Activated T-cell treated with anti-CD3 and anti-CD28 coated beads, Interleukin-2, amount 50 U/mL, for 1 hour (primary cell): Measurements from ENCODE around the gene ZNF236.
A peak's percentile ranks its signal among the peaks of the same experiment; 100 is the strongest.

Source experiments
- DNase-seq: peaks from one replicate; pipeline ENCODE4 v3.0.0-alpha.2; 2020

ZNF236 gene

GRCh38 chr18:76866666-76867065 lies 44.3 kb downstream of the ZNF236 start:
- DNase-seq = no peak

- DNase-seq = no peak
Measured at GRCh38 chr18:76873311-76873710, 51.0 kb downstream of the ZNF236 start.

GRCh38 chr18:76873713-76874112 lies 51.4 kb downstream of the ZNF236 start:
- no peak for DNase-seq

GRCh38 chr18:76874642-76875389 lies 52.5 kb downstream of the ZNF236 start:
- peak; percentile 26 for DNase-seq

GRCh38 chr18:76875390-76876325 lies 53.3 kb downstream of the ZNF236 start:
- DNase-seq = no peak

GRCh38 chr18:76878426-76878825 lies 56.1 kb downstream of the ZNF236 start:
- DNase-seq = no peak

GRCh38 chr18:76880026-76880425 lies 57.7 kb downstream of the ZNF236 start:
- DNase-seq = no peak

GRCh38 chr18:76881744-76882143 lies 59.4 kb downstream of the ZNF236 start:
- DNase-seq = no peak

- no peak for DNase-seq
Measured at GRCh38 chr18:76882146-76882545, 59.8 kb downstream of the ZNF236 start.

GRCh38 chr18:76885001-76885400 lies 62.6 kb downstream of the ZNF236 start:
- no peak for DNase-seq

GRCh38 chr18:76886112-76886511 lies 63.8 kb downstream of the ZNF236 start:
- DNase-seq = no peak

- no peak for DNase-seq
Measured at GRCh38 chr18:76889091-76889699, 66.8 kb downstream of the ZNF236 start.

GRCh38 chr18:76892832-76893231 lies 70.5 kb downstream of the ZNF236 start:
- no peak for DNase-seq

GRCh38 chr18:76894566-76895346 lies 72.4 kb downstream of the ZNF236 start:
- DNase-seq = no peak

- DNase-seq = no peak
Measured at GRCh38 chr18:76895498-76895897, 73.1 kb downstream of the ZNF236 start.

GRCh38 chr18:76896677-76897076 lies 74.3 kb downstream of the ZNF236 start:
- no peak for DNase-seq

GRCh38 chr18:76897257-76897656 lies 74.9 kb downstream of the ZNF236 start:
- no peak for DNase-seq

- no peak for DNase-seq
Measured at GRCh38 chr18:76903386-76903785, 81.0 kb downstream of the ZNF236 start.

- DNase-seq = no peak
Measured at GRCh38 chr18:76905821-76906220, 83.5 kb downstream of the ZNF236 start.

- no peak for DNase-seq
Measured at GRCh38 chr18:76908277-76908676, 85.9 kb downstream of the ZNF236 start.

GRCh38 chr18:76909439-76909838 lies 87.1 kb downstream of the ZNF236 start:
- no peak for DNase-seq

GRCh38 chr18:76911440-76911839 lies 89.1 kb downstream of the ZNF236 start:
- no peak for DNase-seq

GRCh38 chr18:76913583-76913982 lies 91.2 kb downstream of the ZNF236 start:
- DNase-seq = no peak
